ENCODE data around the gene F2. TPM values are rescaled to one million over a fixed set of nuclear protein-coding genes. Genes with fewer than 3 reads are reported as not detected.

F2 gene
- total RNA-seq, 1 donor from 2014 or later, result not detected

DNA sequence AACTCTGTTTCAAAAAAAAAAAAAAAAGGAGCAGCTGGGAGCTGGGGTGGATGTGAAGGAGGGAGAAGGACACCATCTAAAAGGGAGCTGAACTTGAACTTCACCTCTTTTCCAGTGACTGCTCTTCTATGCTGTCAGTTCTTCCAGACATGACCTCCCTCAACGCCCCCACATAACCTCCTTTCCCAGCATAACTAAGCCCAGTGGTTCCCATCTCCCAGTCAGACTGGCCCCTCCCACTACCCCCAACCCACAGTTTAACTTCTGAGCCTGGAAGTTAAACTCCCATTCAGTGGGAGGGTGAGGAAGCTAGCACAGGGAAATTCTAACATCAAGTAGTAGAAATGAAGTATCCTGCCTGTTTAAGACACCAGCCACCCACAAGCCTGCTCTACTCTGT lies 20.4 kb upstream of the F2 start:
- Histone ChIP-seq H3K9me3 (ENCODE audit: low read depth) (no peaks in the 10 kb centered on the region), H3K9ac (no peak overlapping the region), H3F3A (ENCODE audit: low read depth) (peaks cover 9% of the 10 kb centered on the region), H3K4me3 (no peak overlapping the region), H4K20me1 (ENCODE audit: low read depth) (no peaks in the 10 kb centered on the region), H2AFZ (replicated peaks) (no peak overlapping the region), H3K4me2 (no peak overlapping the region), H3K4me1 (peaks cover 5% of the 10 kb centered on the region), H3K36me3 (no peaks in the 10 kb centered on the region), H3K27ac (no peak overlapping the region), H3K27me3 (no peaks in the 10 kb centered on the region), H3K79me2 (ENCODE audit: low read depth) (peaks cover 38% of the 10 kb centered on the region)
- Mint-ChIP-seq H3K27me3 (ENCODE audit: insufficient read depth, low read depth) (peaks cover 10% of the 10 kb centered on the region), H3K27ac (no peak overlapping the region), H3K4me3 (peak overlapping the region; percentile 99), H3K36me3 (peaks cover 6% of the 10 kb centered on the region), H3K9me3 (no peaks in the 10 kb centered on the region), H3K4me1 (peaks cover 39% of the 10 kb centered on the region)
- DNase-seq (ENCODE audit: low spot score), result no peak
- TF ChIP-seq, protein P1, sequence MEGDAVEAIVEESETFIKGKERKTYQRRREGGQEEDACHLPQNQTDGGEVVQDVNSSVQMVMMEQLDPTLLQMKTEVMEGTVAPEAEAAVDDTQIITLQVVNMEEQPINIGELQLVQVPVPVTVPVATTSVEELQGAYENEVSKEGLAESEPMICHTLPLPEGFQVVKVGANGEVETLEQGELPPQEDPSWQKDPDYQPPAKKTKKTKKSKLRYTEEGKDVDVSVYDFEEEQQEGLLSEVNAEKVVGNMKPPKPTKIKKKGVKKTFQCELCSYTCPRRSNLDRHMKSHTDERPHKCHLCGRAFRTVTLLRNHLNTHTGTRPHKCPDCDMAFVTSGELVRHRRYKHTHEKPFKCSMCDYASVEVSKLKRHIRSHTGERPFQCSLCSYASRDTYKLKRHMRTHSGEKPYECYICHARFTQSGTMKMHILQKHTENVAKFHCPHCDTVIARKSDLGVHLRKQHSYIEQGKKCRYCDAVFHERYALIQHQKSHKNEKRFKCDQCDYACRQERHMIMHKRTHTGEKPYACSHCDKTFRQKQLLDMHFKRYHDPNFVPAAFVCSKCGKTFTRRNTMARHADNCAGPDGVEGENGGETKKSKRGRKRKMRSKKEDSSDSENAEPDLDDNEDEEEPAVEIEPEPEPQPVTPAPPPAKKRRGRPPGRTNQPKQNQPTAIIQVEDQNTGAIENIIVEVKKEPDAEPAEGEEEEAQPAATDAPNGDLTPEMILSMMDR (IDR thresholded peaks at IDR 0.05), result no peak
- TF ChIP-seq EZH2phosphoT487 (IDR thresholded peaks at IDR 0.05), result no peak
- TF ChIP-seq EZH2 (IDR thresholded peaks at IDR 0.05), result no peak

DNA sequence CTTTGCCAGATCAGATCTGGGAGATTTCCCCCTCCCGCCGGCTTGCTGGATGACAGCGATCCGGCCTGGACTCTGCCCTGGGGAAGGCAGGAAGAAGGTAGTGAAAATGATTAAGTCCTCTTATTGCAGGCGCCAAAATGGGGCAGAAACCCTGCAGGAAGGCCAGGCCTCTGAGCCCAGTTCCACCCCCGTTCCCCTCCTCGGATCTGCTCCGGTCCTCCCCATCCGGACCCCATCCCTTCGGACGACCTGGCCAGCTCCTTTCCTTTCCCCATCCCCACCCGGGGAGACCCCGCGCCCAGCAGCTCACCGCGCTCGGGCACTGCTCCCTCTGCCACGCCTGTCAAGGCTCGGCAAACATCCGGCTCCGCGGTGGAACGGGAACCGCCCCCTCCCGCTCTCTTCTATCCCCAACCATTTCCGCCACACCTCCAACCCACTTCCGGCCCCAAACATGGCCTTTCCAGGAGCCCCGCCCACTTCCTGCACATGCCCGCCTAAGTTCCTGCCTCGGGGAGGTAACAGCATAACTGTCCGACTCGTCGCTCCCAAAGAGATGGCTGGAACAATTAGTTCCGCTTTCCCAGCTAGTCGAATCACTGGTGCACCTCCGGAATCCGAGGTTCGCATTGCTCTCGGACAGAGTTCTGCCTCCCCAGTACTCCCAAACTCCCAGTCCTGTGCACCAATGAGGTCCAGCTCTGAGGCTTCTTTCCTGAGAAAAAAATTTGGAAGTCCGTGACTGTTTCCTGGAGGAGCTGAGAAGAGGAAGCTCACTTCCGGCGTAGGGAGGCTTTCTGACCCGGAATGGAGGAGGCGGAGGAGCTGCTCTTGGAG lies 18.6 kb upstream of the F2 start, which contains the start of the genes ARHGAP1 and ZNF408:
TSS of gene ARHGAP1 (minus strand) at position 379 of the 837 bp plus-strand sequence. CDS start 4,512 bp downstream, outside the sequence.
TSS of gene ZNF408 (plus strand) at position 791 of the 837 bp plus-strand sequence. CDS start at position 808, 17 bp downstream.
- Histone ChIP-seq H3K4me2 (peak within 1 kb of the TSS; percentile 81), H3F3A (ENCODE audit: low read depth) (peaks cover 9% of the 10 kb centered on the region), H3K79me2 (ENCODE audit: low read depth) (peaks cover 38% of the 10 kb centered on the region), H3K27ac (peak within 1 kb of the TSS; percentile 98), H4K20me1 (ENCODE audit: low read depth) (no peaks in the 10 kb centered on the region), H3K9ac (peak within 1 kb of the TSS; percentile 98), H3K36me3 (no peaks in the 10 kb centered on the region), H3K9me3 (ENCODE audit: low read depth) (no peaks in the 10 kb centered on the region), H2AFZ (replicated peaks) (peak within 1 kb of the TSS; percentile 100), H3K4me1 (peaks cover 5% of the 10 kb centered on the region), H3K4me3 (peak within 1 kb of the TSS; percentile 90), H3K27me3 (no peaks in the 10 kb centered on the region)
- Mint-ChIP-seq H3K27ac (peak within 1 kb of the TSS; percentile 100), H3K36me3 (peaks cover 6% of the 10 kb centered on the region), H3K4me1 (peaks cover 39% of the 10 kb centered on the region), H3K27me3 (ENCODE audit: insufficient read depth, low read depth) (peaks cover 10% of the 10 kb centered on the region), H3K9me3 (no peaks in the 10 kb centered on the region), H3K4me3 (peak within 1 kb of the TSS; percentile 99)
- TF ChIP-seq, protein P1 (IDR thresholded peaks at IDR 0.05), result no peak
- TF ChIP-seq EZH2phosphoT487 (IDR thresholded peaks at IDR 0.05), result no peak
- TF ChIP-seq EZH2 (IDR thresholded peaks at IDR 0.05), result peak; percentile 64
- peak; percentile 99 for DNase-seq (ENCODE audit: low spot score)

DNA sequence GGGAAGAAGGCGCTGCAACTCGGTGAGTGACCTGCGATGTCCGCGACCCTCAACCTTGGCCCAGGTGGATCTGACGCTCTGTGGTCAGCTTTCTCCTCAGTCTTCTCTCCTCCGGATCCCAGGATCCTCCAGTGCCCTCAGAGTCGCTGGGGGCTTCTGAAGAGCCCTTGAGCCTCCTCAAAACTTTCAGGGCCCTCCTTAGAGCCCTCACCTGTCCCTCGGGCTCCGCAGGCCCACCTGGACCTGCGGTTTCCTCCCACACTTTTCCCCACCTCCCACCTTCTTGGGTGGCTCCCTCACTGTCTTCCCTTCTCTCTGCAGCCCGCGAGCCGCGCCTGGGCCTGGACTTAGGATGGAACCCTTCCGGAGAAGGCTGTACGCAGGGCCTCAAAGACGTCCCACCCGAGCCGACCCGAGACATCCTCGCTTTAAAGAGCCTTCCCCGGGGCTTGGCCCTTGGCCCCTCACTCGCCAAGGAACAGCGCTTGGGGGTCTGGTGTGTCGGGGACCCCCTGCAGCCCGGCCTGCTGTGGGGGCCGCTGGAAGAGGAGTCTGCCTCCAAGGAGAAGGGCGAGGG lies 17.8 kb upstream of the F2 start:
- peaks cover 38% of the 10 kb centered on the region for H3K79me2 ChIP-seq (ENCODE audit: low read depth)

More for the DNA sequence above, 17.8 kb upstream of the F2 start:
- H3K27me3 Mint-ChIP-seq (ENCODE audit: insufficient read depth, low read depth), result peaks cover 10% of the 10 kb centered on the region
- Histone ChIP-seq H3K27ac (peak overlapping the region; percentile 98), H3K36me3 (no peaks in the 10 kb centered on the region), H3K4me1 (peaks cover 5% of the 10 kb centered on the region), H3K9ac (peak overlapping the region; percentile 98), H3K4me2 (peak overlapping the region; percentile 81), H3K27me3 (no peaks in the 10 kb centered on the region), H2AFZ (replicated peaks) (peak overlapping the region; percentile 100), H3F3A (ENCODE audit: low read depth) (peaks cover 9% of the 10 kb centered on the region), H3K4me3 (peak overlapping the region; percentile 90), H4K20me1 (ENCODE audit: low read depth) (no peaks in the 10 kb centered on the region), H3K9me3 (ENCODE audit: low read depth) (no peaks in the 10 kb centered on the region)
- peak overlapping the region; percentile 100 for H3K27ac Mint-ChIP-seq
- peak; percentile 8 for TF ChIP-seq EZH2 (IDR thresholded peaks at IDR 0.05)
- TF ChIP-seq, protein P1 (IDR thresholded peaks at IDR 0.05), result no peak
- H3K36me3 Mint-ChIP-seq, result peaks cover 10% of the 10 kb centered on the region
- peak; percentile 44 for DNase-seq (ENCODE audit: low spot score)
- peak overlapping the region; percentile 99 for H3K4me3 Mint-ChIP-seq
- H3K4me1 Mint-ChIP-seq, result peaks cover 37% of the 10 kb centered on the region
- no peaks in the 10 kb centered on the region for H3K9me3 Mint-ChIP-seq

All from neural progenitor cell (in vitro differentiated cells).